ENCODE measurements around the gene PPP1R37.

PPP1R37 gene

GRCh38 chr19:45136507-45137178, 43.7 kb downstream of the PPP1R37 start:
- peak overlapping the region; percentile 15; the same call in 1 of the 2 replicates for H3K27ac ChIP-seq

GRCh38 chr19:45137179-45137761, 44.3 kb downstream of the PPP1R37 start:
- H3K27ac ChIP-seq, result peak overlapping the region; percentile 15; the same call in 1 of the 2 replicates
- no peak for TF ChIP-seq CTCF (conservative IDR thresholded peaks at IDR 0.05)

More at GRCh38 chr19:45136507-45137178, 43.7 kb downstream of the PPP1R37 start:
- TF ChIP-seq CTCF (conservative IDR thresholded peaks at IDR 0.05), result no peak

GRCh38 chr19:45138303-45138751, 45.3 kb downstream of the PPP1R37 start:
- no peak overlapping the region for H3K27ac ChIP-seq
- TF ChIP-seq CTCF (conservative IDR thresholded peaks at IDR 0.05), result no peak

- no peak for TF ChIP-seq CTCF (conservative IDR thresholded peaks at IDR 0.05)
- no peak overlapping the region for H3K27ac ChIP-seq
Observed at GRCh38 chr19:45139286-45140143, 46.5 kb downstream of the PPP1R37 start.

DNA sequence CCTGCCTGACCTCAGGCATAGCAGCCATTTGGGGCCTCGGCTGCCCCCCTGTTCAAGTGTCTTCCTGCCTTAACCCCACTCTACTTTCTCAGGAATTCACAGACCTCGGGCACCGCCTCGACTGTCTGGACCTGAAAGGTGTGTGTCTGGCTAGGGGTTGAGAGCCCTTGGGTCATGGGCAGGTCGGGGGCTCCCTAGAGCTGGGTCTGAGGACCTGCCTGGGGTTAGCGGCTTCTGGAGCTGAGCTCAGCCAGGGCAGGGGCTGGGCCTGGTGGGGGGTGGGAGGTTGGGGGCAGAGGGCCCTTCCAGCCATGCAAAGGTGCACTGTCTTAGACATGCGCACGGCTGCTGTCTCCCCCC, 47.1 kb downstream of the PPP1R37 start:
- no peak for TF ChIP-seq CTCF (conservative IDR thresholded peaks at IDR 0.05)
- H3K27ac ChIP-seq, result no peak overlapping the region

- TF ChIP-seq CTCF (conservative IDR thresholded peaks at IDR 0.05), result no peak
- H3K27ac ChIP-seq, result no peak overlapping the region
Observed at GRCh38 chr19:45140533-45140932, 47.6 kb downstream of the PPP1R37 start.

Measured in VCaP (cell line).